K562 (cell line): Measurements from ENCODE around the gene FSTL4. TPM values are rescaled to one million over a fixed set of nuclear protein-coding genes. Genes with fewer than 3 reads are reported as not detected.
"Not testable (repeated sequence)": the region's sequence is repeated elsewhere in the genome, so short reads cannot be mapped to it uniquely, and the experiment has no call there.

Source experiments
- ATAC-seq: fragments of 200-7000 bp; cut with Tn5 transposase; 3 replicates; pipeline ENCODE4 v1.9.1; 2020; ENCODE audit warnings: moderate library complexity
- BruUV-seq: library from RNA; stranded (reverse); fragments of 400-500 nt; replicated peaks from 2 replicates; lab custom pipeline; 2021; lab: Mats Ljungman, UMichigan
- CTCF ChIA-PET: fragments of 300-600 bp; formaldehyde crosslinking; extraction: SDS; loops from one replicate; lab custom pipeline; 2021; ENCODE audit warnings: low intra/inter-chr PET ratio; lab: Yijun Ruan, JAX
- POLR2A ChIA-PET: fragments of 300-600, 350-650 bp; sonication (Branson Sonifier 250); formaldehyde crosslinking; extraction: SDS; loops from one replicate; lab custom pipeline; 2021; ENCODE audit warnings: antibody characterized with exemption, inconsistent platforms; lab: Yijun Ruan, JAX
- DNase-seq, 4 experiments: peaks; one replicate each; pipeline versions ENCODE4 v3.0.0 to v3.0.0-alpha.2; 2011 to 2018; ENCODE audit warnings: low spot score in 3 of 4, mixed read lengths in 3 of 4; ENCODE audit errors: extremely low read depth in 1 of 4
- FAIRE-seq: peaks from 2 replicates; lab custom pipeline; 2011; peaks lifted over from hg19 to GRCh38; lab: Jason Lieb, UNC
- H2AFZ ChIP-seq: 2 replicates; pipeline ENCODE4 v1.6.0; 2011; ENCODE audit warnings: low read depth, low read length, control low read depth, inconsistent platforms
- H3K27ac ChIP-seq: fragments of 200-600 bp; 3 replicates; pipeline ENCODE4 v1.8.0; 2011; ENCODE audit warnings: low read depth, mild to moderate bottlenecking, control low read depth, inconsistent platforms, low read length, moderate library complexity, mixed read lengths; ENCODE audit errors: extremely low read depth
- H3K27me3 ChIP-seq, 2 experiments: fragments of 300-600 bp in 1 of 2; 2 replicates in 1 of 2; 3 replicates in 1 of 2; pipeline versions ENCODE4 v1.6.0 to v1.8.0; 2011; ENCODE audit warnings: inconsistent platforms in 2 of 2, low read length in 2 of 2, mild to moderate bottlenecking in 1 of 2, mixed read lengths in 1 of 2, moderate library complexity in 1 of 2; ENCODE audit not compliant: control insufficient read depth in 2 of 2, insufficient read depth in 2 of 2
- H3K36me3 ChIP-seq: fragments of 300-600 bp; 3 replicates; pipeline ENCODE4 v1.8.0; 2011; ENCODE audit warnings: mild to moderate bottlenecking, low read length, inconsistent platforms; ENCODE audit not compliant: control insufficient read depth, insufficient read depth
- H3K4me1 ChIP-seq, 2 experiments: fragments of 200-600 bp in 1 of 2; replicated peaks in 1 of 2; 2 replicates in 1 of 2; 3 replicates in 1 of 2; pipeline versions ENCODE4 v1.5.1 to v1.8.0; 2011; ENCODE audit warnings: inconsistent platforms in 2 of 2, low read length in 2 of 2, mild to moderate bottlenecking in 1 of 2, mixed read lengths in 1 of 2, moderate library complexity in 1 of 2; ENCODE audit not compliant: control insufficient read depth in 2 of 2, insufficient read depth in 2 of 2
- H3K4me2 ChIP-seq: 2 replicates; pipeline ENCODE4 v1.6.1; 2011; ENCODE audit warnings: low read length, control low read depth, inconsistent platforms, mixed read lengths; ENCODE audit not compliant: insufficient read depth
- H3K4me3 ChIP-seq: fragments of 200-600 bp; sonication (generic), shearing (Covaris generic); 2 replicates; pipeline ENCODE4 v1.5.1; 2016; ENCODE audit warnings: control low read depth, inconsistent platforms
- H3K79me2 ChIP-seq: fragments of 200-600 bp; 3 replicates; pipeline ENCODE4 v1.8.0; 2011; ENCODE audit warnings: low read length, inconsistent platforms; ENCODE audit not compliant: control insufficient read depth, insufficient read depth
- H3K9ac ChIP-seq, 2 experiments: 2 replicates each; pipeline versions ENCODE4 v1.6.0 to v1.6.1; 2011; ENCODE audit warnings: low read depth in 2 of 2, low read length in 2 of 2, control low read depth in 1 of 2, inconsistent platforms in 1 of 2, mild to moderate bottlenecking in 1 of 2, mixed read lengths in 1 of 2; ENCODE audit not compliant: insufficient read depth in 1 of 2
- H3K9me1 ChIP-seq: one replicate; pipeline ENCODE4 v1.6.0; 2011; ENCODE audit warnings: inconsistent platforms, mild to moderate bottlenecking, low read length, moderate library complexity; ENCODE audit not compliant: control insufficient read depth, insufficient read depth
- H3K9me3 ChIP-seq: replicated peaks from 2 replicates; pipeline ENCODE4 v1.5.1; 2011; ENCODE audit warnings: low read depth, low read length, inconsistent platforms; ENCODE audit not compliant: control insufficient read depth, insufficient read depth
- H4K20me1 ChIP-seq: replicated peaks from 2 replicates; pipeline ENCODE4 v1.6.1; 2011; ENCODE audit warnings: low read length, inconsistent platforms, mixed read lengths; ENCODE audit not compliant: control insufficient read depth, insufficient read depth
- CCNT2 ChIP-seq: IDR thresholded peaks from 2 replicates; pipeline ENCODE4 v1.6.1; 2011; ENCODE audit warnings: borderline replicate concordance, low read depth, mild to moderate bottlenecking, moderate library complexity, mixed read lengths, low read length; ENCODE audit not compliant: insufficient read length; ENCODE audit errors: extremely low read depth
- JUND ChIP-seq, 2 experiments: IDR thresholded peaks; 2 replicates in 1 of 2; 3 replicates in 1 of 2; pipeline ENCODE4 v1.6.1; 2011; ENCODE audit warnings: borderline replicate concordance in 2 of 2, low read depth in 2 of 2, low read length in 2 of 2, improper control_type of control experiment in 1 of 2, missing biosample characterization in 1 of 2, missing genetic modification characterization in 1 of 2, missing genetic modification reagents in 1 of 2
- TAF15 ChIP-seq: fragments of 200-400 bp; formaldehyde crosslinking; IDR thresholded peaks from 2 replicates; pipeline ENCODE4 v1.6.1; 2017; ENCODE audit warnings: mild to moderate bottlenecking, low read depth, low read length, moderate library complexity
- TAF9B ChIP-seq: fragments of 450-650 bp; IDR thresholded peaks from 2 replicates; pipeline ENCODE4 v1.6.1; 2018; ENCODE audit warnings: mild to moderate bottlenecking; ENCODE audit not compliant: partially characterized antibody
- TFAM ChIP-seq: fragments of 250-450 bp; sonication (Bioruptor Pico); conservative IDR thresholded peaks from 2 replicates; pipeline ENCODE4 v1.5.0; 2021; ENCODE audit warnings: mild to moderate bottlenecking, moderate library complexity
- ZNF133 ChIP-seq: fragments of 250-450 bp; sonication (Bioruptor Pico); IDR thresholded peaks from 2 replicates; pipeline ENCODE4 v1.4.0; 2020; ENCODE audit warnings: mild to moderate bottlenecking
- WGBS: fragments of 100-300 bp; shearing (Covaris generic); methylation state at CpG from one replicate; pipeline ENCODE4 v1.1.6; 2016; ENCODE audit warnings: low coverage, mixed read lengths; ENCODE audit not compliant: insufficient coverage; ENCODE audit errors: missing lambda C conversion rate; 5-methylcytosine and 5-hydroxymethylcytosine counted together
- in situ Hi-C: fragments of 300-500 bp; cut with MboI; formaldehyde crosslinking; loops from 4 replicates; pipeline ENCODE4 v1.15.0; 2018; ENCODE audit warnings: inconsistent platforms, mixed read lengths
- intact Hi-C: fragments of 100-400 bp; cut with micrococcal nuclease; formaldehyde crosslinking; loops from 2 replicates; pipeline ENCODE4 v1.14.2; 2022
- polyA plus RNA-seq, 8 experiments: library from polyadenylated mRNA; depleted of rRNA in 4 of 8; stranded (reverse) in 5 of 8; unstranded in 3 of 8; fragments of >200 nt; fragmentation: Nextera tagmentation in 2 of 8; fragmentation: Illumina TruSeq in 1 of 8; extraction: Ambion mirVana in 2 of 8; extraction: Trizol in 1 of 8; gene quantifications; 2 replicates each; pipeline versions ENCODE4 v1.2.1 to v1.2.3, GENCODE V29; 2011 to 2014; ENCODE audit warnings: inconsistent platforms in 1 of 8, missing spikeins in 1 of 8
- total RNA-seq, 7 experiments: library from RNA; depleted of rRNA in 6 of 7; stranded (reverse); fragments of >200 nt in 6 of 7; fragmentation: Illumina TruSeq in 2 of 7; extraction: Trizol in 2 of 7; gene quantifications; 2 replicates each; pipeline versions ENCODE4 v1.2.1 to v1.2.3, GENCODE V29; 2011 to 2021; ENCODE audit warnings: low replicate concordance in 1 of 7

The FSTL4 gene
- total and polyA plus RNA-seq, 9 of the 15 experiments (the other 6 are each of a cell fraction or from before 2014, with no cell fraction given), result 0.08 to 0.18 (median 0.10) TPM; not detected in 5

DNA sequence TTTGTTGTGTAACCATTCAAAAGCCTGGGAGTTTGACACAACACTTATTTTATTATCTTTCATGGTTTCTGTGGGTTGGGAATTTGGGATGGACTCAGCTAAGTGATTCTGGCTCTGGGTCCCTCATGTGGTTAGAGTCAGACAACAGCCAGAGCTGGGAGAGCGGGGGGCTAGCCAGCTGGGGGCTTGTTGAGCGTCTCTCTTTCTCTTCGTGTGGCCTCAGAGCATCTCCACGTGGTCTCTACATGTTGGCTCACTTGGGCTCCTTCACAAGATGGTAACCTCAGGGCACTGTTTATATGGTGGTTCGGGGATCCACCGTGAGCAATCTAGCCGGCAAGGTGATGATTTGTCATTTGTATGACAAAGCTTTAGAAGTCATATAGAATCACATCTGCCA is 73.6 kb downstream of the FSTL4 start (continued):
- TF ChIP-seq TAF9B, result no peak
- no peak for TF ChIP-seq CCNT2
- TF ChIP-seq JUND (IDR thresholded peaks at IDR 0.05; ENCODE audit: borderline replicate concordance, low read depth, low read length), result no peak
- no peak for TF ChIP-seq JUND (tag; IDR thresholded peaks at IDR 0.05; ENCODE audit: borderline replicate concordance, low read depth, low read length)
- no peak for TF ChIP-seq TAF15
- TF ChIP-seq ZNF133, result no peak
- no peak for TF ChIP-seq TFAM (CRISPR knock-in tag)

GRCh38 chr5:133535241-133535929 is 77.0 kb downstream of the FSTL4 start:
- H2AFZ ChIP-seq, H3K9me1 ChIP-seq, intact Hi-C loops, H4K20me1 ChIP-seq, CTCF ChIA-PET, BruUV-seq, H3K4me1 ChIP-seq, ATAC-seq, H3K79me2 ChIP-seq, in situ Hi-C loops, H3K27ac ChIP-seq, FAIRE-seq, DNase-seq, POLR2A ChIA-PET, H3K36me3 ChIP-seq, H3K9me3 ChIP-seq, H3K9ac ChIP-seq, H3K4me2 ChIP-seq, H3K4me3 ChIP-seq: not testable (repeated sequence)
- peaks cover 2 to 21% of the 10 kb centered on the region in 2 experiments; a peak in 3 of 5 replicates for H3K27me3 ChIP-seq
- WGBS, result 1% methylated on average over 13 of the region's 13 CpGs
